GM12875 (cell line): Measurements from ENCODE around the gene KIAA1191.
"Not testable (repeated sequence)": the region's sequence is repeated elsewhere in the genome, so short reads cannot be mapped to it uniquely, and the experiment has no call there.

Source experiments
- H3K4me3 ChIP-seq: one replicate; pipeline ENCODE4 v1.5.1; 2011; ENCODE audit warnings: low read depth, low read length, control low read depth
- TF ChIP-seq, protein P1 (sequence below): IDR thresholded peaks from 2 replicates; pipeline ENCODE4 v1.5.1; 2011; ENCODE audit warnings: low read depth, mild to moderate bottlenecking, control low read depth, inconsistent platforms, low read length, moderate library complexity, borderline replicate concordance; ENCODE audit not compliant: insufficient read depth

The KIAA1191 gene

DNA sequence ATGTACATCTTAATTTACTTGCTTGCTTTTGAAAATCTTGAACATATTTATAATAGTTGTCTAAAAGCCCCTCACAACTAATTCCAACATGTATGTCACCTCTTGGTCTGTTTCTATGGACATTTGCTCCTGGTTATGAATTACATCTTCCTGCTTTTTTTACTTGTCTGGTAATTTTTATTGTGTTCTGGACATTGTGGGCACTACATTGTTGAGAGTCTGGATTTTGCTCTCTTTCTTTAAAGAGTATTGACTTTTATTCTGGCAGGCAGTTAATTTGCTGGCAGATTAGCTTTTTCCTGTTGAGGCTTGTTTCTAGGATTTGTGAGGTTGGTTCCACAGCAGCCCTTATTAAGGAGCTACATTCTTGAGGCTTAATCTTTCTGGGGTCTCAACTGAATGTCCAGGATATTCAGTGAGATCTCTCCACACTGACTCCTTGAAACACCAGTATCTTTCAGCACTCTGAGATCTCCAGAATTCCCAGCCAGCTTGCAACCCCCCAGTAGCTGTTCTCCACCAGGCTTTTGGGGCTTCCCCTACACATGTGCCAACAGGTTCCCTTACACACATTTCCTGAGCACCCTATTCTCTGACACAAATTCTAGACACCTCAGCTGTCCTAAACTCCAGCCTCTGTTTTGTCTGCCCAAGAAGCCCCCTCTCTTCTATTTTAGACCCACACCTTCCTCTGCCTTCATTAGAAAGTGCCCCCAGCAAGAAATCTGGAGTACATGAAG is 27.4 kb downstream of the KIAA1191 start:
- no peak overlapping the region for H3K4me3 ChIP-seq
- TF ChIP-seq, protein P1, sequence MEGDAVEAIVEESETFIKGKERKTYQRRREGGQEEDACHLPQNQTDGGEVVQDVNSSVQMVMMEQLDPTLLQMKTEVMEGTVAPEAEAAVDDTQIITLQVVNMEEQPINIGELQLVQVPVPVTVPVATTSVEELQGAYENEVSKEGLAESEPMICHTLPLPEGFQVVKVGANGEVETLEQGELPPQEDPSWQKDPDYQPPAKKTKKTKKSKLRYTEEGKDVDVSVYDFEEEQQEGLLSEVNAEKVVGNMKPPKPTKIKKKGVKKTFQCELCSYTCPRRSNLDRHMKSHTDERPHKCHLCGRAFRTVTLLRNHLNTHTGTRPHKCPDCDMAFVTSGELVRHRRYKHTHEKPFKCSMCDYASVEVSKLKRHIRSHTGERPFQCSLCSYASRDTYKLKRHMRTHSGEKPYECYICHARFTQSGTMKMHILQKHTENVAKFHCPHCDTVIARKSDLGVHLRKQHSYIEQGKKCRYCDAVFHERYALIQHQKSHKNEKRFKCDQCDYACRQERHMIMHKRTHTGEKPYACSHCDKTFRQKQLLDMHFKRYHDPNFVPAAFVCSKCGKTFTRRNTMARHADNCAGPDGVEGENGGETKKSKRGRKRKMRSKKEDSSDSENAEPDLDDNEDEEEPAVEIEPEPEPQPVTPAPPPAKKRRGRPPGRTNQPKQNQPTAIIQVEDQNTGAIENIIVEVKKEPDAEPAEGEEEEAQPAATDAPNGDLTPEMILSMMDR = no peak

DNA sequence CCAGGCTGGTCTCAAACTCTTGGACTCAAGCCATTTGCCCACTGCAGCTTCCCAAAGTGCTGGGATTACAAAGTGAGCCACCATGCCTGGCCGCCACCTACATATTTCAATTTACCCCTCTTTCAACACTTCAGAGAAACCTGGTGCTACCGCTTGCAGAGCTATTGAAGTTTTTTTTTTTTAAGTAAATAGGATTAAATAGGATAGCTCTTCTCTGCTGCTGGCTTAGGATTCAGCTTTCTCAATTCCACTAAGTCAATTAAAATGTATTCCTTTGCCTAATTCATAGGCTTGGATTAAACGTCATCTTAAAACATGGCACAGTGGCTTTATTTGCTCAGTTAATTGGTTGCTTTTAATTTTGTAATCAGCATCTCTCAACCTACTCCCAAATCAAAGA is 41.0 kb downstream of the KIAA1191 start:
- TF ChIP-seq, protein P1 = no peak
- no peak overlapping the region for H3K4me3 ChIP-seq

DNA sequence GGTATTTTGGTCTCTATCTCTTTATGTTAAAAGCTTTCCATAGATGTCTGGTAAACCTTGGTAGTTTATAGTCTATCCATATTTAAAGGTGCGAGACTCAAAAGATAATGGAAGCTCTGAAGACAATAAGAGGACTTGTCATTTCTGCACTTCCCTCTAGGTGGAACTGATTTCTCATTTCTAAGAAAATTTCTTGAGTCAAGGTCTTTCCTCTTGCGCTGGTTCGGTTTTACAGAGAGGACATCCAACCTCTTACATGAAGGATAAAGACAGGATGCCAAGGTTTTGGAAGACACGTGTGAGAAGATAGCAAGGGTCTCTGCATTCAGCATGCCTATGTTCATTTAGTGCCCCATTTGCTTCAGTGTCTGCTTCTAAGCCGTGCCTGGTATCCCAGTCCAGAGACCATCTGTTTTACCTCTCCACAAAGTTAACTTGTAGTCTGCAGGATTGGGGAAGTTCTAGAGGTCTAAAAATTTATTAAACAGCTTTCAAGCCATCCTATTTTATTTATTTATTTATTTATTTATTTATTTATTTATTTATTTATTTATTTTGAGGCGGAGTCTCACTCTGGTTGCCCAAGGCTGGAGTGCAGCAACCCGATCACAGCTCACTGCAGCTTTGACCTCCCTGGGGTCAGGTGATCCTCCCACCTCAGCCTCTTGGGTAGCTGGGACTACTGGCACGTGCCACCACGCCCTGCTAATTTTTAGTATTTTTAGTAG is 41.6 kb downstream of the KIAA1191 start:
- H3K4me3 ChIP-seq = no peak overlapping the region
- TF ChIP-seq, protein P1 = no peak

DNA sequence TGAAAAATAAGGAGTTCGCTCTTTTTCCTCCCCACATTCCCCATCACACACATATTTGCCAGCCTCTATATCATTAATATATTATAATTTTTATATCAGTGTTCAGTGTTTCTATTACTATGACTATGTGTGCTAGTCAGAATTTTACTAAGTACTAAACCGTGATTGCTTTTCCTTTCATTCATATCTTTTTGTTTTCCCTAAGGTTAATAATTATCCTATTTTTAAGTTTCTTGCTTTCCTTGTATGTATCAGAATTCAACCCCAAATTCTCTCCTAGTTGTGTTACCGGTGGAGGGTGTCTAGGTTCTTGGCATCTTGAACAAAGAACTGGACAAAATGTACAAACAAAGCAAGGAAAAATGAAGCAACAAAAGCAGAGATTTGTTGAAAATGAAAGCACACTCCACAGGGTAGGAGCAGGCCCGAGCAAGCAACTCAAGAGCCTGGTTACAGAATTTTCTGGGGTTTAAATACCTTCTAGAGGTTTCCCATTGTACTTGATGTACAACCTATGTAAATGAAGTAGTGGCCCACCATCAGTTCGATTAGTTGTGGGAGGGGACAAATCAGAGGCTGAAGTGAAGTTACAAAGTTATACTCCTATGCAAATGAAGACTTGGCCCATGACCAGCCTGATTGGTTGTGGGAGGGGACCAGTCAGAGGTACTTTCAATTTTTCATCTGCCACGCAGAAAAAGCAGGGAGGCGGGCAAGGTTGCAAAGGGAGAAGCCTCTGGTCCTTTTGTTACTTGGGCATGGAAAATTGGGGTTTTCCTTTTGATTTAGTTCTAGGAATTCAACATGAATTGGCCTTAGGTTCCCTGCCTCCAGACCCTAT is 43.8 kb downstream of the KIAA1191 start:
- H3K4me3 ChIP-seq = no peak overlapping the region
- TF ChIP-seq, protein P1 = no peak

DNA sequence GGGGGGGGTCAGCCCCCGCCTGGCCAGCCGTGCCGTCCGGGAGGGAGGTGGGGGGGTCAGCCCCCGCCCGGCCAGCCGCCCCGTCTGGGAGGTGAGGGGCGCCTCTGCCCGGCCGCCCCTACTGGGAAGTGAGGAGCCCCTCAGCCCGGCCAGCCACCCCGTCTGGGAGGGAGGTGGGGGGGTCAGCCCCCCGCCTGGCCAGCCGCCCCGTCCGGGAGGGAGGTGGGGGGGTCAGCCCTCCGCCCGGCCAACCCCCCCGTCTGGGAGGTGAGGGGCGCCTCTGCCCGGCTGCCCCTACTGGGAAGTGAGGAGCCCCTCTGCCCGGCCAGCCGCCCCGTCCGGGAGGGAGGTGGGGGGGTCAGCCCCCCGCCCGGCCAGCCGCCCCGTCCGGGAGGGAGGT is 56.2 kb downstream of the KIAA1191 start:
- not testable (repeated sequence) for H3K4me3 ChIP-seq
